SK-N-SH (cell line): ENCODE measurements around the gene PCSK6. TPM values are rescaled to one million over a fixed set of nuclear protein-coding genes. Genes with fewer than 3 reads are reported as not detected.
A peak's percentile ranks its signal among the peaks of the same experiment; 100 is the strongest.

Experiments
- CTCF ChIA-PET: fragments of 300-600, 350-600 bp; formaldehyde crosslinking; extraction: SDS; loops from one replicate; lab custom pipeline; 2021; lab: Yijun Ruan, JAX
- POLR2A ChIA-PET: fragments of 350-600 bp; sonication (Branson Sonifier 250); formaldehyde crosslinking; extraction: SDS; loops from one replicate; lab custom pipeline; 2020; ENCODE audit warnings: antibody characterized with exemption, inconsistent platforms; lab: Yijun Ruan, JAX
- DNase-seq: peaks from one replicate; pipeline ENCODE4 v3.0.0; 2012
- H2AFZ ChIP-seq: fragments of 200-600 bp; sonication (generic); 2 replicates; pipeline ENCODE4 v1.8.1; 2016; ENCODE audit warnings: antibody characterized with exemption, mild to moderate bottlenecking, low read depth
- H3F3A ChIP-seq: fragments of 200-600 bp; sonication (generic); replicated peaks from 2 replicates; pipeline ENCODE3; 2016; ENCODE audit warnings: antibody characterized with exemption, mild to moderate bottlenecking; ENCODE audit not compliant: insufficient read depth
- H3K27ac ChIP-seq, 2 experiments: fragments of 200-500 bp in 1 of 2; fragments of 200-600 bp in 1 of 2; sonication (Bioruptor generic) in 1 of 2; sonication (generic), shearing (Covaris generic) in 1 of 2; 2 replicates each; pipeline versions ENCODE4 v1.5.1 to v1.6.1; 2014 to 2016; ENCODE audit warnings: low read depth in 2 of 2, inconsistent platforms in 1 of 2, low read length in 1 of 2, mild to moderate bottlenecking in 1 of 2, mixed read lengths in 1 of 2
- H3K27me3 ChIP-seq: fragments of 200-600 bp; sonication (generic), shearing (Covaris generic); 2 replicates; pipeline ENCODE4 v1.6.1; 2016; ENCODE audit warnings: mixed run types; ENCODE audit not compliant: insufficient read depth
- H3K36me3 ChIP-seq, 2 experiments: fragments of 200-500 bp in 1 of 2; fragments of 200-600 bp in 1 of 2; sonication (Bioruptor generic) in 1 of 2; sonication (generic) in 1 of 2; replicated peaks in 1 of 2; 2 replicates each; pipeline versions ENCODE3 to v1.5.1; 2014 to 2016; ENCODE audit warnings: low read length in 1 of 2, mild to moderate bottlenecking in 1 of 2; ENCODE audit not compliant: insufficient read depth in 2 of 2, control insufficient read depth in 1 of 2
- H3K4me1 ChIP-seq, 2 experiments: fragments of 200-500 bp in 1 of 2; fragments of 200-600 bp in 1 of 2; sonication (Bioruptor generic) in 1 of 2; sonication (generic), shearing (Covaris generic) in 1 of 2; 2 replicates each; pipeline versions ENCODE4 v1.5.1 to v1.6.1; 2014 to 2016; ENCODE audit warnings: low read depth in 1 of 2, low read length in 1 of 2, mixed run types in 1 of 2; ENCODE audit not compliant: insufficient read depth in 2 of 2, control insufficient read depth in 1 of 2
- H3K4me2 ChIP-seq: fragments of 200-600 bp; sonication (generic), shearing (Covaris generic); 2 replicates; pipeline ENCODE4 v1.6.1; 2017; ENCODE audit warnings: mixed run types
- H3K4me3 ChIP-seq, 2 experiments: fragments of 200-500 bp in 1 of 2; fragments of 200-600 bp in 1 of 2; sonication (Bioruptor generic) in 1 of 2; sonication (generic), shearing (Covaris generic) in 1 of 2; 2 replicates each; pipeline versions ENCODE4 v1.5.1 to v1.8.1; 2014 to 2016; ENCODE audit warnings: low read depth in 2 of 2, inconsistent platforms in 1 of 2, low read length in 1 of 2, mild to moderate bottlenecking in 1 of 2, mixed read lengths in 1 of 2, moderate library complexity in 1 of 2
- H3K79me2 ChIP-seq: fragments of 200-600 bp; sonication (generic); 2 replicates; pipeline ENCODE4 v1.8.1; 2017; ENCODE audit warnings: mild to moderate bottlenecking; ENCODE audit not compliant: insufficient read depth
- H3K9ac ChIP-seq: fragments of 200-600 bp; sonication (generic); 2 replicates; pipeline ENCODE4 v1.6.1; 2017; ENCODE audit warnings: mixed run types
- H3K9me2 ChIP-seq: fragments of 200-600 bp; sonication (generic); 2 replicates; pipeline ENCODE4 v1.6.1; 2017; ENCODE audit warnings: mixed run types
- H3K9me3 ChIP-seq: fragments of 200-600 bp; sonication (generic); 2 replicates; pipeline ENCODE4 v1.6.1; 2017; ENCODE audit warnings: mixed run types, mild to moderate bottlenecking, moderate library complexity
- H4K20me1 ChIP-seq: fragments of 200-600 bp; sonication (generic); 2 replicates; pipeline ENCODE4 v1.6.1; 2017; ENCODE audit warnings: mild to moderate bottlenecking, mixed run types; ENCODE audit not compliant: insufficient read depth
- ELF1 ChIP-seq: IDR thresholded peaks from 2 replicates; pipeline ENCODE4 v1.4.0; 2012
- EP300 ChIP-seq, 2 experiments: IDR thresholded peaks; 2 replicates each; pipeline versions ENCODE4 v1.4.0 to v1.6.1; 2012; ENCODE audit warnings: borderline replicate concordance in 1 of 2, low read depth in 1 of 2, low read length in 1 of 2
- FOSL2 ChIP-seq: IDR thresholded peaks from 2 replicates; pipeline ENCODE4 v1.4.0; 2012; ENCODE audit warnings: low read depth, mild to moderate bottlenecking, moderate library complexity, borderline replicate concordance
- FOXM1 ChIP-seq: IDR thresholded peaks from 2 replicates; pipeline ENCODE4 v1.4.0; 2012; ENCODE audit warnings: low read depth, mild to moderate bottlenecking
- GABPA ChIP-seq: IDR thresholded peaks from 2 replicates; pipeline ENCODE4 v1.4.0; 2012; ENCODE audit warnings: low read depth, mild to moderate bottlenecking
- GATA2 ChIP-seq: sonication (generic); formaldehyde crosslinking; IDR thresholded peaks from 2 replicates; pipeline ENCODE4 v1.5.0; 2020; ENCODE audit warnings: mild to moderate bottlenecking, missing genetic modification reagents
- IRF3 ChIP-seq: fragments of 150-350 bp; IDR thresholded peaks from 2 replicates; pipeline ENCODE4 v1.6.1; 2016; ENCODE audit warnings: mild to moderate bottlenecking, low read depth, low read length
- JUND ChIP-seq: IDR thresholded peaks from 2 replicates; pipeline ENCODE4 v1.4.0; 2012
- MXI1 ChIP-seq: IDR thresholded peaks from 2 replicates; pipeline ENCODE4 v1.6.1; 2012; ENCODE audit warnings: mild to moderate bottlenecking, low read depth, low read length, improper control_type of control experiment
- PBX3 ChIP-seq: IDR thresholded peaks from 2 replicates; pipeline ENCODE4; 2012
- RCOR1 ChIP-seq: fragments of 150-350 bp; IDR thresholded peaks from 2 replicates; pipeline ENCODE4 v1.6.1; 2017; ENCODE audit warnings: antibody characterized with exemption, low read length
- RXRA ChIP-seq: IDR thresholded peaks from 2 replicates; pipeline ENCODE4 v1.4.0; 2012; ENCODE audit warnings: low read depth, mild to moderate bottlenecking, borderline replicate concordance
- TAF1 ChIP-seq: IDR thresholded peaks from 2 replicates; pipeline ENCODE4 v1.6.1; 2012; ENCODE audit warnings: low read depth, mild to moderate bottlenecking, low read length, moderate library complexity, borderline replicate concordance
- TCF12 ChIP-seq: IDR thresholded peaks from 2 replicates; pipeline ENCODE4 v1.4.0; 2012
- TEAD4 ChIP-seq: IDR thresholded peaks from 2 replicates; pipeline ENCODE4 v1.4.0; 2012; ENCODE audit warnings: mild to moderate bottlenecking, borderline replicate concordance; ENCODE audit not compliant: insufficient read depth
- USF1 ChIP-seq: IDR thresholded peaks from 2 replicates; pipeline ENCODE4 v1.4.0; 2012; ENCODE audit warnings: low read depth, borderline replicate concordance
- ZBTB33 ChIP-seq: IDR thresholded peaks from 2 replicates; pipeline ENCODE4 v1.4.0; 2012; ENCODE audit warnings: low read depth, borderline replicate concordance
- WGBS: methylation state at CpG from one replicate; pipeline ENCODE4 v1.1.6; 2017; ENCODE audit warnings: low lambda C conversion rate; 5-methylcytosine and 5-hydroxymethylcytosine counted together
- polyA plus RNA-seq, 3 experiments: library from polyadenylated mRNA; depleted of rRNA; stranded (reverse); fragments of >200 nt; gene quantifications; 2 replicates each; pipeline ENCODE4 v1.2.3, GENCODE V29; 2012
- TF ChIP-seq, protein P1 (sequence below): fragments of 200-600 bp; sonication (generic); IDR thresholded peaks from 2 replicates; pipeline ENCODE4 v1.6.1; 2017; ENCODE audit warnings: antibody characterized with exemption, mild to moderate bottlenecking, moderate library complexity

Gene PCSK6
- polyA plus RNA-seq, 1 of the 3 experiments (the other 2 are of a cell fraction), result 0.03 TPM

GRCh38 chr15:101452572-101452971 lies 36.9 kb downstream of the PCSK6 start:
- Histone ChIP-seq H3K4me1 (peaks cover 0 to 66% of the 10 kb centered on the region in 2 experiments; a peak in 2 of 4 replicates), H3F3A (no peaks in the 10 kb centered on the region), H3K27me3 (no peaks in the 10 kb centered on the region), H2AFZ (no peak overlapping the region), H3K4me2 (no peak overlapping the region), H3K27ac (peak overlapping the region in 1 of 2 experiments; percentile 81; a peak in 2 of 4 replicates), H3K9me3 (no peaks in the 10 kb centered on the region), H3K79me2 (no peaks in the 10 kb centered on the region), H3K36me3 (no peaks in the 10 kb centered on the region), H3K9me2 (no peaks in the 10 kb centered on the region), H3K4me3 (no peak overlapping the region), H3K9ac (no peak overlapping the region), H4K20me1 (no peaks in the 10 kb centered on the region)
- ChIA-PET CTCF (no interaction called here), POLR2A (no interaction called here)
- 54% methylated on average over 11 of the region's 11 CpGs for WGBS
- peak; percentile 72 for DNase-seq
- no peak for TF ChIP-seq RXRA
- TF ChIP-seq TAF1, result no peak
- peak in 1 of 2 experiments; percentile 40; a peak in 1 of 4 replicates for TF ChIP-seq EP300 (IDR thresholded peaks at IDR 0.05; ENCODE audit: borderline replicate concordance in 1 of 2, low read depth in 1 of 2, low read length in 1 of 2)
- TF ChIP-seq TEAD4, result no peak
- TF ChIP-seq FOSL2, result no peak
- TF ChIP-seq IRF3, result no peak
- no peak for TF ChIP-seq JUND
- peak; percentile 44; the same call in 1 of the 2 replicates for TF ChIP-seq GATA2 (CRISPR knock-in tag)
- TF ChIP-seq RCOR1, result peak; percentile 75

- TF ChIP-seq, protein P1, sequence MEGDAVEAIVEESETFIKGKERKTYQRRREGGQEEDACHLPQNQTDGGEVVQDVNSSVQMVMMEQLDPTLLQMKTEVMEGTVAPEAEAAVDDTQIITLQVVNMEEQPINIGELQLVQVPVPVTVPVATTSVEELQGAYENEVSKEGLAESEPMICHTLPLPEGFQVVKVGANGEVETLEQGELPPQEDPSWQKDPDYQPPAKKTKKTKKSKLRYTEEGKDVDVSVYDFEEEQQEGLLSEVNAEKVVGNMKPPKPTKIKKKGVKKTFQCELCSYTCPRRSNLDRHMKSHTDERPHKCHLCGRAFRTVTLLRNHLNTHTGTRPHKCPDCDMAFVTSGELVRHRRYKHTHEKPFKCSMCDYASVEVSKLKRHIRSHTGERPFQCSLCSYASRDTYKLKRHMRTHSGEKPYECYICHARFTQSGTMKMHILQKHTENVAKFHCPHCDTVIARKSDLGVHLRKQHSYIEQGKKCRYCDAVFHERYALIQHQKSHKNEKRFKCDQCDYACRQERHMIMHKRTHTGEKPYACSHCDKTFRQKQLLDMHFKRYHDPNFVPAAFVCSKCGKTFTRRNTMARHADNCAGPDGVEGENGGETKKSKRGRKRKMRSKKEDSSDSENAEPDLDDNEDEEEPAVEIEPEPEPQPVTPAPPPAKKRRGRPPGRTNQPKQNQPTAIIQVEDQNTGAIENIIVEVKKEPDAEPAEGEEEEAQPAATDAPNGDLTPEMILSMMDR, result no peak
- no peak for TF ChIP-seq TCF12
- TF ChIP-seq GABPA, result no peak
- no peak for TF ChIP-seq ZBTB33
- no peak for TF ChIP-seq TAF1
- no peak for TF ChIP-seq USF1
- TF ChIP-seq JUND, result no peak
- TF ChIP-seq FOXM1, result no peak
- no peak for TF ChIP-seq IRF3
- no peak for TF ChIP-seq ELF1
- TF ChIP-seq MXI1, result no peak
- TF ChIP-seq PBX3, result no peak
- H4K20me1 ChIP-seq, result no peaks in the 10 kb centered on the region
- no peaks in the 10 kb centered on the region for H3K79me2 ChIP-seq
- H3K9ac ChIP-seq, result no peak overlapping the region
- no peaks in the 10 kb centered on the region for H3F3A ChIP-seq
- CTCF ChIA-PET, result no interaction called here
- H3K4me2 ChIP-seq, result no peak overlapping the region
- 74% methylated on average over 3 of the region's 3 CpGs for whole genome bisulfite sequencing
- H2AFZ ChIP-seq, result no peak overlapping the region
- POLR2A ChIA-PET, result no interaction called here
- H3K9me3 ChIP-seq, result no peaks in the 10 kb centered on the region
- no peaks in the 10 kb centered on the region for H3K27me3 ChIP-seq
- H3K36me3 ChIP-seq, result no peaks in the 10 kb centered on the region
- DNase-seq, result no peak
- no peak overlapping the region for H3K4me3 ChIP-seq
- no peaks in the 10 kb centered on the region for H3K9me2 ChIP-seq
- peak overlapping the region in 1 of 2 experiments; percentile 81; a peak in 2 of 4 replicates for H3K27ac ChIP-seq
- peaks cover 0 to 67% of the 10 kb centered on the region in 2 experiments; a peak in 2 of 4 replicates for H3K4me1 ChIP-seq
These were observed 37.7 kb downstream of the PCSK6 start for GRCh38 chr15:101451846-101452245.
